Glutamatergic neuron (in vitro differentiated cells): Measurements from ENCODE around the gene CLIP1. TPM values are rescaled to one million over a fixed set of nuclear protein-coding genes. Genes with fewer than 3 reads are reported as not detected.

Experiments used
- DNase-seq: peaks from one replicate; pipeline ENCODE4 v3.0.0; 2022
- H3K27ac Mint-ChIP-seq: one replicate; pipeline ENCODE4 v1.8.0; 2020; ENCODE audit warnings: mild to moderate bottlenecking, mixed read lengths, inconsistent platforms; ENCODE audit not compliant: unreplicated experiment
- H3K27me3 Mint-ChIP-seq: one replicate; pipeline ENCODE4 v1.8.0; 2020; ENCODE audit warnings: mild to moderate bottlenecking, moderate library complexity, mixed read lengths, inconsistent platforms; ENCODE audit not compliant: unreplicated experiment
- H3K36me3 Mint-ChIP-seq: one replicate; pipeline ENCODE4 v1.8.0; 2020; ENCODE audit warnings: mild to moderate bottlenecking, mixed read lengths, inconsistent platforms; ENCODE audit not compliant: unreplicated experiment
- H3K4me1 Mint-ChIP-seq: one replicate; pipeline ENCODE4 v1.8.0; 2020; ENCODE audit warnings: mild to moderate bottlenecking, low read depth, mixed read lengths, inconsistent platforms; ENCODE audit not compliant: unreplicated experiment
- H3K4me3 Mint-ChIP-seq: one replicate; pipeline ENCODE4 v1.8.0; 2020; ENCODE audit warnings: mild to moderate bottlenecking, mixed read lengths, inconsistent platforms; ENCODE audit not compliant: unreplicated experiment
- H3K9me3 Mint-ChIP-seq: one replicate; pipeline ENCODE4 v1.8.0; 2020; ENCODE audit warnings: mild to moderate bottlenecking, moderate library complexity, mixed read lengths, inconsistent platforms; ENCODE audit not compliant: unreplicated experiment
- total RNA-seq: library from RNA; stranded (reverse); fragmentation: NEBNext Ultra II Directional; extraction: Animal tissue kit (Norgen Biotek cat#: 25700); gene quantifications from one replicate; pipeline ENCODE4 v1.2.1, GENCODE V29; 2021; ENCODE audit not compliant: unreplicated experiment
- TF ChIP-seq, protein P1 (sequence below): fragments of 200-600 bp; sonication (generic); IDR thresholded peaks from one replicate; pipeline ENCODE4 v1.5.0; 2021; ENCODE audit not compliant: partially characterized antibody, unreplicated experiment

The CLIP1 gene
- total RNA-seq, 1 donor from 2014 or later = 65.7 TPM

- TF ChIP-seq, protein P1, sequence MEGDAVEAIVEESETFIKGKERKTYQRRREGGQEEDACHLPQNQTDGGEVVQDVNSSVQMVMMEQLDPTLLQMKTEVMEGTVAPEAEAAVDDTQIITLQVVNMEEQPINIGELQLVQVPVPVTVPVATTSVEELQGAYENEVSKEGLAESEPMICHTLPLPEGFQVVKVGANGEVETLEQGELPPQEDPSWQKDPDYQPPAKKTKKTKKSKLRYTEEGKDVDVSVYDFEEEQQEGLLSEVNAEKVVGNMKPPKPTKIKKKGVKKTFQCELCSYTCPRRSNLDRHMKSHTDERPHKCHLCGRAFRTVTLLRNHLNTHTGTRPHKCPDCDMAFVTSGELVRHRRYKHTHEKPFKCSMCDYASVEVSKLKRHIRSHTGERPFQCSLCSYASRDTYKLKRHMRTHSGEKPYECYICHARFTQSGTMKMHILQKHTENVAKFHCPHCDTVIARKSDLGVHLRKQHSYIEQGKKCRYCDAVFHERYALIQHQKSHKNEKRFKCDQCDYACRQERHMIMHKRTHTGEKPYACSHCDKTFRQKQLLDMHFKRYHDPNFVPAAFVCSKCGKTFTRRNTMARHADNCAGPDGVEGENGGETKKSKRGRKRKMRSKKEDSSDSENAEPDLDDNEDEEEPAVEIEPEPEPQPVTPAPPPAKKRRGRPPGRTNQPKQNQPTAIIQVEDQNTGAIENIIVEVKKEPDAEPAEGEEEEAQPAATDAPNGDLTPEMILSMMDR = no peak
- no peaks in the 10 kb centered on the region for H3K9me3 Mint-ChIP-seq
- peaks cover 3% of the 10 kb centered on the region for H3K4me1 Mint-ChIP-seq
- no peaks in the 10 kb centered on the region for H3K36me3 Mint-ChIP-seq
- H3K27me3 Mint-ChIP-seq = peaks cover 3% of the 10 kb centered on the region
- DNase-seq = no peak
- H3K27ac Mint-ChIP-seq = no peak overlapping the region
- H3K4me3 Mint-ChIP-seq = no peak overlapping the region
Measured at GRCh38 chr12:122413516-122414404, 8.7 kb downstream of the CLIP1 start.

GRCh38 chr12:122412851-122413433 lies 9.5 kb downstream of the CLIP1 start:
- peaks cover 3% of the 10 kb centered on the region for H3K27me3 Mint-ChIP-seq
- H3K4me1 Mint-ChIP-seq = peaks cover 3% of the 10 kb centered on the region
- H3K9me3 Mint-ChIP-seq = no peaks in the 10 kb centered on the region
- H3K36me3 Mint-ChIP-seq = no peaks in the 10 kb centered on the region
- no peak overlapping the region for H3K27ac Mint-ChIP-seq
- DNase-seq = no peak
- TF ChIP-seq, protein P1 = no peak
- H3K4me3 Mint-ChIP-seq = no peak overlapping the region

GRCh38 chr12:122411537-122411936 lies 10.9 kb downstream of the CLIP1 start:
- H3K4me3 Mint-ChIP-seq = no peak overlapping the region
- no peaks in the 10 kb centered on the region for H3K36me3 Mint-ChIP-seq
- H3K27ac Mint-ChIP-seq = no peak overlapping the region
- DNase-seq = no peak
- TF ChIP-seq, protein P1 = no peak
- no peaks in the 10 kb centered on the region for H3K9me3 Mint-ChIP-seq
- H3K27me3 Mint-ChIP-seq = peaks cover 3% of the 10 kb centered on the region
- peaks cover 3% of the 10 kb centered on the region for H3K4me1 Mint-ChIP-seq

DNA sequence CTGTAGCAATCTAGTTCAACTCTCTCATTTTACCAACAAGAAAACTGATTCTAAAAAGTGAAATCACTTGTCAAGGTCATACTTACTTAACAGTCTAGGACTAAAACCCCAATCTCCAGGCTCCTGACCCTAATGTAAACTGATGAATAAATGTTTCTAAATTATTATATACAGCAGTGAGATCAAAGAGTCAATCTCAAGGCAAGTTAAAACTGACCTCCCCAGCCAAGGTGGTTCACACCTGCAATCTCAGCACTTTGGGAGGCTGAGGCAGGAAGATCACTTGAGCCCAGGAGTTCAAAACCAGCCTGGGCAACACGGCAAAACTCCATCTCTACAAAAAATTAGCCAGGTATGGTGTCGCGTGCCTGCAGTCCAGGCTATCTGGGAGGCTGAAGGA lies 15.3 kb downstream of the CLIP1 start:
- peaks cover 2% of the 10 kb centered on the region for H3K27me3 Mint-ChIP-seq
- DNase-seq = no peak
- H3K36me3 Mint-ChIP-seq = no peaks in the 10 kb centered on the region
- H3K4me1 Mint-ChIP-seq = peaks cover 4% of the 10 kb centered on the region
- no peak overlapping the region for H3K27ac Mint-ChIP-seq
- TF ChIP-seq, protein P1 = no peak
- H3K4me3 Mint-ChIP-seq = no peak overlapping the region
- H3K9me3 Mint-ChIP-seq = no peaks in the 10 kb centered on the region

DNA sequence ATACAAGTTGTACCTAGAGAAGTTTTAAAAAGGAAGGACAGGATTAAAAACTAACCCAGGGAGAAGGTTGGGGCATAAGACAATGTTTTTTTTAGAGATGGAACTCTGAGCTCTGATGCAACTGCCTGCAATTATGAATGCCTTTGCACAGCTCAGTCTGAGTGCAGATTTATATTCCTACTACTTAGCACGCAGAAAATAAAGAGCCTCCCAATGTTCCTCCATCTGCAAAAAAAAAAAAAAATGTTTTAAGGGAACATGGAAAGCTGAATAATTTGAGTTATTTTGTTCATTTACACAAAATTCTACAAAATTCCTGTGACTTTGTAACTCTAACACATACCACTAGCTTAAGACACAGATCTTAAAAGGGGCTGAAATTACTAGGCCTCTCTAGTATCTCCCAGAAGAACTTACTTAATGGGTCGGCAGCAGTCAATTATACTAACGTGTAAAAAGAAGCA lies 15.7 kb downstream of the CLIP1 start:
- H3K27me3 Mint-ChIP-seq = peaks cover 2% of the 10 kb centered on the region
- no peaks in the 10 kb centered on the region for H3K9me3 Mint-ChIP-seq
- TF ChIP-seq, protein P1 = no peak
- no peak overlapping the region for H3K27ac Mint-ChIP-seq
- no peaks in the 10 kb centered on the region for H3K36me3 Mint-ChIP-seq
- no peak for DNase-seq
- H3K4me1 Mint-ChIP-seq = peaks cover 4% of the 10 kb centered on the region
- H3K4me3 Mint-ChIP-seq = no peak overlapping the region
